DOHH2 (cell line): ENCODE results near the gene P2RY6.

Source experiments
- EZH2phosphoT487 ChIP-seq: fragments of 200-600 bp; sonication (generic); IDR thresholded peaks from 2 replicates; pipeline ENCODE4 v1.6.1; 2017; ENCODE audit warnings: borderline replicate concordance, mild to moderate bottlenecking, antibody characterized with exemption, low read length, moderate library complexity, mixed read lengths
- TF ChIP-seq, protein P1 (sequence below): fragments of 200-600 bp; sonication (generic); IDR thresholded peaks from one replicate; pipeline ENCODE4 v1.5.1; 2014; ENCODE audit warnings: antibody characterized with exemption, mild to moderate bottlenecking, low read depth, low read length; ENCODE audit not compliant: poor library complexity, severe bottlenecking

DNA sequence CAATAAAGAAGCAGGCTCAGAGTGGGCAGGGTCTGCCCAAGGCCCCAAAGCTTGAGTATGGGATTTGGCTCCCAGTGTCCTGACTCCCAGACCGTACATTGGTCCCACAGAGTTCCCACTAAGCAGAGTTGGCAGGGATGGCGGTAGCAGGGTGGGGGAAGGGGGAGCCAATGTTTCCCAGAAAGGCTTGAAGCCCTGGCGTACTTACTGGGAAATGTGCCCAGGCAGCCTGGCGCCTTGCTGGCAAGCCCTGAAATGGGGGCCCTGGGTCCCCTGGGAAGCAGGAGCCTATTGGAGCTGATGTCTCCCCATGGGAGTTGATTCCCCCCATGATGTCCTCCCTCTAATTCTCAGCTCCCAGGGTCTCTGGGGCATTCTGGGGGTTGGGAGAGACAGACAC is 45.2 kb downstream of the P2RY6 start:
- TF ChIP-seq, protein P1, sequence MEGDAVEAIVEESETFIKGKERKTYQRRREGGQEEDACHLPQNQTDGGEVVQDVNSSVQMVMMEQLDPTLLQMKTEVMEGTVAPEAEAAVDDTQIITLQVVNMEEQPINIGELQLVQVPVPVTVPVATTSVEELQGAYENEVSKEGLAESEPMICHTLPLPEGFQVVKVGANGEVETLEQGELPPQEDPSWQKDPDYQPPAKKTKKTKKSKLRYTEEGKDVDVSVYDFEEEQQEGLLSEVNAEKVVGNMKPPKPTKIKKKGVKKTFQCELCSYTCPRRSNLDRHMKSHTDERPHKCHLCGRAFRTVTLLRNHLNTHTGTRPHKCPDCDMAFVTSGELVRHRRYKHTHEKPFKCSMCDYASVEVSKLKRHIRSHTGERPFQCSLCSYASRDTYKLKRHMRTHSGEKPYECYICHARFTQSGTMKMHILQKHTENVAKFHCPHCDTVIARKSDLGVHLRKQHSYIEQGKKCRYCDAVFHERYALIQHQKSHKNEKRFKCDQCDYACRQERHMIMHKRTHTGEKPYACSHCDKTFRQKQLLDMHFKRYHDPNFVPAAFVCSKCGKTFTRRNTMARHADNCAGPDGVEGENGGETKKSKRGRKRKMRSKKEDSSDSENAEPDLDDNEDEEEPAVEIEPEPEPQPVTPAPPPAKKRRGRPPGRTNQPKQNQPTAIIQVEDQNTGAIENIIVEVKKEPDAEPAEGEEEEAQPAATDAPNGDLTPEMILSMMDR: no peak
- no peak for TF ChIP-seq EZH2phosphoT487
